Neuronal stem cell (in vitro differentiated cells): ENCODE measurements around the gene ELMO1.

Experiments
- DNase-seq: peaks from one replicate; pipeline ENCODE4 v3.0.0-alpha.2; 2013; ENCODE audit warnings: low spot score
- H2AFZ ChIP-seq: one replicate; pipeline ENCODE4 v1.6.1; 2013; ENCODE audit warnings: mild to moderate bottlenecking, low read length, inconsistent platforms
- H2AK5ac ChIP-seq: 2 replicates; pipeline ENCODE4 v1.6.1; 2013; ENCODE audit warnings: low read depth, mild to moderate bottlenecking, inconsistent platforms, low read length, moderate library complexity, mixed read lengths
- H2BK120ac ChIP-seq: 2 replicates; pipeline ENCODE4 v1.6.1; 2013; ENCODE audit warnings: low read depth, mild to moderate bottlenecking, inconsistent platforms, low read length, moderate library complexity, mixed read lengths
- H2BK12ac ChIP-seq: one replicate; pipeline ENCODE4 v1.6.1; 2013; ENCODE audit warnings: low read length, inconsistent platforms
- H2BK15ac ChIP-seq: 2 replicates; pipeline ENCODE4 v1.6.1; 2013; ENCODE audit warnings: mild to moderate bottlenecking, low read length, inconsistent platforms, mixed read lengths
- H2BK5ac ChIP-seq: one replicate; pipeline ENCODE4 v1.6.1; 2013; ENCODE audit warnings: inconsistent platforms, mild to moderate bottlenecking, low read length, moderate library complexity
- H3K14ac ChIP-seq: one replicate; pipeline ENCODE4 v1.6.1; 2013; ENCODE audit warnings: low read length, inconsistent platforms
- H3K18ac ChIP-seq: 2 replicates; pipeline ENCODE4 v1.6.1; 2013; ENCODE audit warnings: low read length, inconsistent platforms
- H3K23ac ChIP-seq: 2 replicates; pipeline ENCODE4 v1.6.1; 2013; ENCODE audit warnings: low read depth, mild to moderate bottlenecking, mixed read lengths, low read length, inconsistent platforms; ENCODE audit not compliant: poor library complexity
- H3K27ac ChIP-seq: replicated peaks from 3 replicates; pipeline ENCODE4 v1.5.1; 2013; ENCODE audit warnings: low read length, inconsistent platforms
- H3K27me3 ChIP-seq, 3 experiments: 2 replicates each; pipeline ENCODE4 v1.6.1; 2013; ENCODE audit warnings: low read length in 3 of 3, mild to moderate bottlenecking in 2 of 3, inconsistent platforms in 1 of 3, low read depth in 1 of 3, mixed read lengths in 1 of 3, moderate library complexity in 1 of 3; ENCODE audit not compliant: control insufficient read depth in 3 of 3, insufficient read depth in 3 of 3
- H3K36me3 ChIP-seq, 2 donors: replicated peaks in 1 of 2; 2 replicates each; pipeline ENCODE4 v1.6.1; 2013; ENCODE audit warnings: low read length in 2 of 2; ENCODE audit not compliant: control insufficient read depth in 2 of 2, insufficient read depth in 2 of 2
- H3K4ac ChIP-seq: 2 replicates; pipeline ENCODE4 v1.6.1; 2013; ENCODE audit warnings: inconsistent platforms, mild to moderate bottlenecking, low read length, moderate library complexity
- H3K4me1 ChIP-seq, 2 donors: 1 replicate in 1 of 2; 2 replicates in 1 of 2; pipeline ENCODE4 v1.6.1; 2013; ENCODE audit warnings: low read length in 2 of 2, low read depth in 1 of 2; ENCODE audit not compliant: control insufficient read depth in 2 of 2, insufficient read depth in 1 of 2
- H3K4me2 ChIP-seq: one replicate; pipeline ENCODE4 v1.6.1; 2013; ENCODE audit warnings: mild to moderate bottlenecking, low read length, inconsistent platforms; ENCODE audit not compliant: insufficient read depth, poor library complexity, severe bottlenecking
- H3K4me3 ChIP-seq, 2 donors: 2 replicates each; pipeline ENCODE4 v1.5.1; 2013; ENCODE audit warnings: low read length in 2 of 2, mild to moderate bottlenecking in 2 of 2, inconsistent platforms in 1 of 2, moderate library complexity in 1 of 2
- H3K79me1 ChIP-seq: one replicate; pipeline ENCODE4 v1.6.1; 2013; ENCODE audit warnings: low read depth, mild to moderate bottlenecking, inconsistent platforms, low read length, moderate library complexity
- H3K9ac ChIP-seq: one replicate; pipeline ENCODE4 v1.6.1; 2013; ENCODE audit warnings: mild to moderate bottlenecking, low read depth, low read length, inconsistent platforms; ENCODE audit not compliant: poor library complexity
- H3K9me3 ChIP-seq, 2 donors: replicated peaks in 1 of 2; 2 replicates each; pipeline versions ENCODE3 to v1.6.1; 2013; ENCODE audit warnings: low read length in 2 of 2, mild to moderate bottlenecking in 2 of 2, inconsistent platforms in 1 of 2, low read depth in 1 of 2, mixed read lengths in 1 of 2, moderate library complexity in 1 of 2; ENCODE audit not compliant: control insufficient read depth in 2 of 2, insufficient read depth in 1 of 2
- H4K8ac ChIP-seq: one replicate; pipeline ENCODE4 v1.6.1; 2013; ENCODE audit warnings: low read depth, mild to moderate bottlenecking, inconsistent platforms, low read length, moderate library complexity
- H4K91ac ChIP-seq: one replicate; pipeline ENCODE4 v1.6.1; 2013; ENCODE audit warnings: low read length, low read depth, mild to moderate bottlenecking, inconsistent platforms; ENCODE audit not compliant: poor library complexity
- WGBS, 2 donors: extraction: QIAGEN DNeasy Blood & Tissue Kit; methylation state at CpG; one replicate each; pipeline ENCODE4 v1.1.7; 2013; ENCODE audit warnings: missing lambda C conversion rate in 2 of 2, mixed read lengths in 1 of 2; ENCODE audit not compliant: insufficient read length in 2 of 2, insufficient replicate concordance in 1 of 2; ENCODE audit errors: extremely low coverage in 2 of 2; 5-methylcytosine and 5-hydroxymethylcytosine counted together

Gene ELMO1

DNA sequence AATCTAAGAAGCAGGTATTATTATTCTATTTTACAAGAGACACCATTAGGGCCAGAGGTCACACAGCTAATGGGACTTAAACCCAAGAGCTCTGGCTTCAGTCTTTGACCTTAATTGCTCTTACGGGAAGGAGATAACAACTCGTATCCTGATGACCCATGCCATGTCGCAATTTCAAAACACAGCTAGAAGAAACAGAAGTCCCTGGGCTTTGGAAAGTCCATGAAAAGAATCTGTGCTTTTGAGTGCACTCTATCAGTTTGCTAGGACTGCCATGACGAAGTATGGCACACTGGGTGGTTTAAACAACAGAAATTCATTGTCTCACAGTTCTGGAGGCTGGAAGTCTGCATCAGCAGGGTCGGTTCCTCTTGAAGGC is 476.5 kb downstream of the ELMO1 start:
- Histone ChIP-seq H2BK12ac (no peak overlapping the region), H3K4ac (no peak overlapping the region), H3K4me2 (no peak overlapping the region), H4K91ac (no peak overlapping the region), H3K4me1 (peaks cover 0 to 9% of the 10 kb centered on the region in 2 donors), H3K4me3 (no peak overlapping the region), H3K9ac (no peak overlapping the region), H3K14ac (no peak overlapping the region), H3K27me3 (no peaks in the 10 kb centered on the region), H3K23ac (no peak overlapping the region), H3K27ac (peak overlapping the region; percentile 58), H3K36me3 (no peaks in the 10 kb centered on the region), H2BK5ac (no peak overlapping the region), H2AK5ac (no peak overlapping the region), H2AFZ (no peak overlapping the region), H2BK120ac (no peak overlapping the region), H3K79me1 (no peaks in the 10 kb centered on the region), H2BK15ac (no peak overlapping the region), H3K18ac (no peak overlapping the region), H4K8ac (no peak overlapping the region), H3K9me3 (peaks cover 0 to 3% of the 10 kb centered on the region in 2 donors)
- peak; percentile 21 for DNase-seq
- WGBS, 2 donors, result no CpG with 5 or more reads among the region's 5 CpGs

DNA sequence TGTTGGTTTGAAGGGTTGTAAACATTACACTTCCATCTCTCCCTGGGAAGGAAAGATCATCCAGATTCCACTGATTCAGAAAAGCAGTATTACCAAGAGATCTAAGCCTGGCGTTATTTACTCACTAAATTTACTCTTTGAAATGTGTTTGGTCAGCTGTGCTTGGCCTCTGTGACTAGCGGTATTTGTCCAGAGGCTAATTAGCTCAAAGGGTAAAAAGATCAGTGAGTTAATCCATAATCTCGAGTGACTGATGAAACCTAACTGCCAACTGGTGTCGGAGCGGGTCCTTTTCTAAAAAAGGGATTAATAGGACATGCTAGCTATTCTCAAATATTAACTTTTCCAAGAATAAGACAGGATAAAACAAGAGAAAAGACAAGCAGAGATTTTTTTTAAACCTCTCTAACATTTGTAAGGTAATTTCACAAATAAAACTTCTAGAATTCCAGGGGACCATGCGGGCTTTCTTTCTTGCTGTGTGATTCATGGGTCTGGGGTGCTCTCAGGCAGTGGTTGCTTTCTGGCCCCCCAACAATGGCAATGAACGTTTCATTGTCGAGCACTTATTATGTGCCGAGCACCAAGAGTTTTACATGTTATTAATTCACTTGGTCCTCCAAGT is 477.0 kb downstream of the ELMO1 start:
- Histone ChIP-seq H3K4me3 (no peak overlapping the region), H3K27me3 (no peaks in the 10 kb centered on the region), H3K9me3 (peaks cover 0 to 3% of the 10 kb centered on the region in 2 donors), H3K23ac (no peak overlapping the region), H3K4me2 (no peak overlapping the region), H3K79me1 (no peaks in the 10 kb centered on the region), H2AFZ (no peak overlapping the region), H2BK12ac (no peak overlapping the region), H3K18ac (no peak overlapping the region), H3K36me3 (no peaks in the 10 kb centered on the region), H3K27ac (peak overlapping the region; percentile 25), H4K91ac (no peak overlapping the region), H2BK15ac (no peak overlapping the region), H4K8ac (no peak overlapping the region), H2AK5ac (no peak overlapping the region), H2BK120ac (no peak overlapping the region), H3K4me1 (peaks cover 0 to 9% of the 10 kb centered on the region in 2 donors), H2BK5ac (no peak overlapping the region), H3K9ac (no peak overlapping the region), H3K4ac (no peak overlapping the region), H3K14ac (no peak overlapping the region)
- DNase-seq, result peak; percentile 24
- no CpG with 5 or more reads among the region's 9 CpGs for WGBS, 2 donors

DNA sequence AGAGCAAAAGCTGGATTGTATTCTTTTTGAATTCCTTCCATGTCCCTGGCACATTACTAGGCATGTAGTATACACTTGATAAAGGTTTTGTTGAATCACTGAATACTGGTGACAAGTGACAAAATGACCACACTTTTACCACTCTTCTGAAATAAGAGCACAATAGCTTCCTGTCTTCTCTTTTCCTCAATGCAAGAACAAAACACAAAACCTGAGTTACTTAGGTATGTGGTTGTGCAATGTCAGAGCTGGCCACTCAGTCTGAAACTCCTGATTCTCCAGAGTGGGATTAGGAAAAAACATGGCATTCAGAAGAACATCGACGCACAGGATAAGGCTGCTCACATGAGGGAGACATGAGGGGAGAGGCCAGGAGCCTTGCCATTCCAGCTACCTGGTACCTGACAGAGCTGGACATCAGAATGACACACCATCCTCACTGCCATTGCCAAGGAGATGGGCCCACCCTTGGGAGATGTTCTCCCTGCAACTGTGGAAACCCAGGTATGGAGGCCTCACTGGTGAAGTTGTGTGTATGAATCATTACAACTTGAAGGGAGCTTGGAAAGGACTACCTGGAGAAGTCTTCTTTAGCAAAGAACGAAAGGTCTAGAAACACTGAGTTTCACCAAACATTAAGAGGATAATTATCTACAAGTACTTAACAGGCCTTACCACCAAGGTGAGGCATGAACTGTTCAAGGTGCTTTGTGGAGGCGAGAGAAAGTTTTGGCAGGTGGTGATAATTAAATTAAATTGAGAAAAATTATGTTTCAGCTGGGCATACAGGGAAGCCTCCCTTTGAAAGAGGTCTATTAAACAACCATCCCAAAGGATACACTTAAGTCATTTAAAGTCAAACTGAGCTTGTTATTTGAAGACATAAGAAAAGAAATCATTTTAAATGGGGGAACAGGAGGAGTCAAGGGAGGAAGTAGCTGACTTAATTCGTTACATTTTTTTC is 477.8 kb downstream of the ELMO1 start:
- no peak overlapping the region for H4K8ac ChIP-seq
- H2BK12ac ChIP-seq, result no peak overlapping the region
- no peak overlapping the region for H2BK5ac ChIP-seq
- no peak overlapping the region for H2AFZ ChIP-seq
- no peak overlapping the region for H3K9ac ChIP-seq
- no peaks in the 10 kb centered on the region for H3K79me1 ChIP-seq
- H4K91ac ChIP-seq, result no peak overlapping the region
- no peak overlapping the region for H3K23ac ChIP-seq
- H3K4me2 ChIP-seq, result no peak overlapping the region
- H2BK120ac ChIP-seq, result no peak overlapping the region
- no peak overlapping the region for H2AK5ac ChIP-seq
- H3K18ac ChIP-seq, result peak overlapping the region; percentile 80
- H3K4me3 ChIP-seq, result no peak overlapping the region
- H3K14ac ChIP-seq, result no peak overlapping the region
- H3K4ac ChIP-seq, result no peak overlapping the region
- no peaks in the 10 kb centered on the region for H3K36me3 ChIP-seq
- no peak overlapping the region for H2BK15ac ChIP-seq
- DNase-seq, result no peak
- WGBS, 2 donors, result 100% methylated on average over 1 of the region's 5 CpGs; no CpG with 5 or more reads in 1 of the 2 donors
- peaks cover 0 to 9% of the 10 kb centered on the region in 2 donors for H3K4me1 ChIP-seq
- H3K9me3 ChIP-seq, result peaks cover 0 to 3% of the 10 kb centered on the region in 2 donors
- H3K27ac ChIP-seq, result no peak overlapping the region
- H3K27me3 ChIP-seq, result no peaks in the 10 kb centered on the region

DNA sequence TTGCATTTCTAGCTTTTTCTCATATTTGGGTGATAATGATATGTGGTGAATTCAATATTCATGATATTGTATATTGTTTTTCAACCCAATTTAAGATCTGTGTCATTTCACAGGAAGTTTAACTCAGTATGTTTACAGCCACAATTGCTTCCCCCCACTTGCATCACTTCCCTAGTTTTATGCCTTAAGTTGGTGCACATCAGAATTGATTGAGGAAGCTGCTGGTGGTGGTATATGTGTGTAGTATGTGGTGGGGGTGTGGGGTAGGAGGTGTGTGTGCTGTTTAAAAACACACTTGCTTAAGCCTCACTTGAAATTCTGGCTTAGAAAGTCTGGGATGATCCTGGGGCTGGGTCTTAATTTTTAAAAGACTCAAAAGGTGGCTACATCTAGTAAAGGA is 479.3 kb downstream of the ELMO1 start:
- H2BK120ac ChIP-seq, result no peak overlapping the region
- peaks cover 0 to 9% of the 10 kb centered on the region in 2 donors for H3K4me1 ChIP-seq
- no peak overlapping the region for H2BK12ac ChIP-seq

More for the DNA sequence above, 479.3 kb downstream of the ELMO1 start:
- H3K18ac ChIP-seq, result no peak overlapping the region
- peaks cover 0 to 3% of the 10 kb centered on the region in 2 donors for H3K9me3 ChIP-seq
- no peak for DNase-seq
- no peak overlapping the region for H2AFZ ChIP-seq
- H3K14ac ChIP-seq, result no peak overlapping the region
- no peak overlapping the region for H3K4ac ChIP-seq
- H4K8ac ChIP-seq, result no peak overlapping the region
- no peak overlapping the region for H3K9ac ChIP-seq
- no peak overlapping the region for H2AK5ac ChIP-seq
- no peak overlapping the region for H3K27ac ChIP-seq
- no peak overlapping the region for H3K4me3 ChIP-seq
- no peaks in the 10 kb centered on the region for H3K36me3 ChIP-seq
- H3K4me2 ChIP-seq, result no peak overlapping the region
- H3K79me1 ChIP-seq, result no peaks in the 10 kb centered on the region
- H2BK5ac ChIP-seq, result no peak overlapping the region
- no peaks in the 10 kb centered on the region for H3K27me3 ChIP-seq
- no peak overlapping the region for H4K91ac ChIP-seq
- H3K23ac ChIP-seq, result no peak overlapping the region
- H2BK15ac ChIP-seq, result no peak overlapping the region
